Mesothelial cell of epicardium (in vitro differentiated cells): ENCODE results near the gene LRRC40. TPM values are rescaled to one million over a fixed set of nuclear protein-coding genes. Genes with fewer than 3 reads are reported as not detected.
A peak's percentile ranks its signal among the peaks of the same experiment; 100 is the strongest.

Experiments used
- DNase-seq, 2 experiments: peaks; one replicate each; pipeline ENCODE4 v3.0.0; 2021; ENCODE audit warnings: low spot score in 2 of 2; ENCODE audit not compliant: unreplicated experiment in 2 of 2
- H3K27ac Mint-ChIP-seq: 2 replicates; pipeline ENCODE4 v1.8.0; 2021; ENCODE audit warnings: mixed read lengths
- H3K27me3 Mint-ChIP-seq: 2 replicates; pipeline ENCODE4 v1.8.0; 2021; ENCODE audit warnings: low read depth, mixed read lengths
- H3K36me3 Mint-ChIP-seq: 2 replicates; pipeline ENCODE4 v1.8.0; 2021; ENCODE audit warnings: mixed read lengths
- H3K4me1 Mint-ChIP-seq: 2 replicates; pipeline ENCODE4 v1.8.0; 2021; ENCODE audit warnings: mixed read lengths
- H3K4me3 Mint-ChIP-seq: 2 replicates; pipeline ENCODE4 v1.8.0; 2021; ENCODE audit warnings: mild to moderate bottlenecking, moderate library complexity, mixed read lengths
- H3K9me3 Mint-ChIP-seq: 2 replicates; pipeline ENCODE4 v1.8.0; 2021; ENCODE audit warnings: mixed read lengths
- CTCF ChIP-seq: fragments of 200-600 bp; sonication (generic); IDR thresholded peaks from one replicate; pipeline ENCODE4 v1.5.0; 2021; ENCODE audit warnings: antibody characterized with exemption; ENCODE audit not compliant: unreplicated experiment
- total RNA-seq: library from RNA; stranded (reverse); gene quantifications from 3 replicates; pipeline ENCODE4 v1.2.1, GENCODE V29; 2021

The LRRC40 gene
- total RNA-seq, 1 donor from 2014 or later = 17.9 TPM

- no peaks in the 10 kb centered on the region for H3K9me3 Mint-ChIP-seq
- no peak overlapping the region for H3K27ac Mint-ChIP-seq
- TF ChIP-seq CTCF = no peak
- no peak for DNase-seq
- peaks cover 35% of the 10 kb centered on the region for H3K36me3 Mint-ChIP-seq
- H3K4me1 Mint-ChIP-seq = no peaks in the 10 kb centered on the region
- no peaks in the 10 kb centered on the region for H3K27me3 Mint-ChIP-seq
- no peak overlapping the region for H3K4me3 Mint-ChIP-seq
Measured at GRCh38 chr1:70234733-70235132, 29.4 kb upstream of the LRRC40 start.

- Mint-ChIP-seq H3K9me3 (no peaks in the 10 kb centered on the region), H3K36me3 (peaks cover 31% of the 10 kb centered on the region), H3K4me3 (no peak overlapping the region), H3K4me1 (peaks cover 10% of the 10 kb centered on the region), H3K27ac (no peak overlapping the region), H3K27me3 (no peaks in the 10 kb centered on the region)
- no peak for TF ChIP-seq CTCF
- DNase-seq = no peak
Measured at GRCh38 chr1:70231475-70231874, 26.1 kb upstream of the LRRC40 start.

GRCh38 chr1:70228670-70229069 is 23.3 kb upstream of the LRRC40 start:
- DNase-seq = no peak
- Mint-ChIP-seq H3K4me3 (no peak overlapping the region), H3K27me3 (no peaks in the 10 kb centered on the region), H3K4me1 (peaks cover 25% of the 10 kb centered on the region), H3K9me3 (no peaks in the 10 kb centered on the region), H3K36me3 (peaks cover 30% of the 10 kb centered on the region), H3K27ac (no peak overlapping the region)
- TF ChIP-seq CTCF = no peak

GRCh38 chr1:70227439-70227838 is 22.1 kb upstream of the LRRC40 start:
- H3K4me3 Mint-ChIP-seq = no peak overlapping the region
- H3K9me3 Mint-ChIP-seq = no peaks in the 10 kb centered on the region
- peaks cover 28% of the 10 kb centered on the region for H3K36me3 Mint-ChIP-seq
- TF ChIP-seq CTCF = no peak
- no peak for DNase-seq
- peak overlapping the region; percentile 22 for H3K27ac Mint-ChIP-seq
- H3K4me1 Mint-ChIP-seq = peaks cover 38% of the 10 kb centered on the region
- no peaks in the 10 kb centered on the region for H3K27me3 Mint-ChIP-seq

GRCh38 chr1:70224954-70225353 is 19.6 kb upstream of the LRRC40 start:
- Mint-ChIP-seq H3K36me3 (peaks cover 18% of the 10 kb centered on the region), H3K27me3 (no peaks in the 10 kb centered on the region), H3K4me1 (peaks cover 49% of the 10 kb centered on the region), H3K27ac (peak overlapping the region; percentile 60), H3K9me3 (no peaks in the 10 kb centered on the region), H3K4me3 (no peak overlapping the region)
- no peak for DNase-seq
- no peak for TF ChIP-seq CTCF

GRCh38 chr1:70222716-70223235 is 17.4 kb upstream of the LRRC40 start:
- DNase-seq = no peak
- no peaks in the 10 kb centered on the region for H3K27me3 Mint-ChIP-seq
- H3K9me3 Mint-ChIP-seq = no peaks in the 10 kb centered on the region
- peak overlapping the region; percentile 91 for H3K4me3 Mint-ChIP-seq
- H3K4me1 Mint-ChIP-seq = peaks cover 50% of the 10 kb centered on the region
- no peak for TF ChIP-seq CTCF
- H3K36me3 Mint-ChIP-seq = peaks cover 14% of the 10 kb centered on the region
- H3K27ac Mint-ChIP-seq = peak overlapping the region; percentile 96
